ENCODE results near the gene KCNC1. TPM values are rescaled to one million over a fixed set of nuclear protein-coding genes. Genes with fewer than 3 reads are reported as not detected.

KCNC1 gene
- total RNA-seq, 1 experiment from 2014 or later, result 0.04 TPM

DNA sequence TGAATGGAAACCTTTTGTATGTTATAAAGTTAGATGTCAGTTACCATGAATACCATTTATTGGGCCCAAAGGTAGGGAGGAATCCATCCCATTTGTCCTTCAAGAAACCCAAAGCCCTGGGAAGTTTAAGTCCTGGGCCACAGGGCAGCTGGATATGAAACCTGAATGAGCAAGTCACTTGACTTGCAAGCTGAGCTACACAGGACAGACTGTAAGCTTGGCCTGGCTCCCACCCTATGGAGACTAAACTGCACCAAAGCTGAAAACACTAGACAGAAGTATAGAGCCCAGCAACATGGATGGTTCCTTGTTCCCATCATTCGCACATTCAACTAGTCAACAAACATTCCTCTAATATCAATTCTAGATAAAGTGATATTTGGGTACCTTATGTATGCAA is 71.3 kb downstream of the KCNC1 start:
- Histone ChIP-seq H2BK12ac (ENCODE audit: insufficient read length, low read depth, low read length) (no peak overlapping the region), H3K14ac (ENCODE audit: insufficient read depth, low read length) (no peak overlapping the region; the same call in 1 of the 2 replicates), H3T11ph (ENCODE audit: low read length) (no peak overlapping the region), H3K27me3 (ENCODE audit: insufficient read depth, low read length) (0 out of 2 replicates have a peak, but pooled peaks cover 2% of the 10 kb centered on the region), H3K18ac (ENCODE audit: insufficient read length, low read depth, low read length) (no peak overlapping the region), H3K9ac (ENCODE audit: extremely low read depth, insufficient read length, low read length) (no peak overlapping the region), H2BK20ac (ENCODE audit: low read depth, low read length, poor library complexity, severe bottlenecking) (no peak overlapping the region), H2BK5ac (ENCODE audit: insufficient read length, low read length) (no peak overlapping the region), H3K56ac (ENCODE audit: insufficient read length, low read depth, low read length) (no peak overlapping the region), H3K23ac (ENCODE audit: insufficient read length, low read depth, low read length) (no peak overlapping the region), H3K9me3 (ENCODE audit: control insufficient read depth, low read depth, low read length) (no peaks in the 10 kb centered on the region), H4K91ac (ENCODE audit: insufficient read length, low read depth, low read length) (no peak overlapping the region), H2BK15ac (ENCODE audit: low read depth, low read length) (no peak overlapping the region), H3K4me2 (ENCODE audit: insufficient read depth, insufficient read length, low read length) (no peak overlapping the region), H3K23me2 (ENCODE audit: insufficient read length, low read depth, low read length, poor library complexity, severe bottlenecking) (no peaks in the 10 kb centered on the region), H3K4ac (ENCODE audit: low read depth, low read length) (no peak overlapping the region), H3K79me1 (ENCODE audit: insufficient read depth, low read depth, low read length, poor library complexity, severe bottlenecking) (no peaks in the 10 kb centered on the region), H2AFZ (ENCODE audit: low read length) (no peak overlapping the region), H4K5ac (ENCODE audit: insufficient read length, low read depth, low read length) (no peak overlapping the region), H3K27ac (ENCODE audit: insufficient read length, low read depth, low read length) (no peak overlapping the region), H4K8ac (replicated peaks; ENCODE audit: insufficient read length, low read depth, low read length) (no peak overlapping the region), H3K79me2 (ENCODE audit: insufficient read depth, low read length) (no peaks in the 10 kb centered on the region), H2AK5ac (ENCODE audit: insufficient read length, low read length) (no peak overlapping the region), H4K20me1 (ENCODE audit: control insufficient read depth, insufficient read depth, insufficient read length) (no peaks in the 10 kb centered on the region), H2BK120ac (ENCODE audit: low read depth, low read length, poor library complexity, severe bottlenecking) (no peak overlapping the region), H3K4me1 (ENCODE audit: insufficient read depth, low read length) (0 out of 2 replicates have a peak, but pooled peaks cover 2% of the 10 kb centered on the region)
- Mint-ChIP-seq H3K27ac (no peak overlapping the region), H3K4me3 (no peak overlapping the region), H3K4me1 (peaks cover 23% of the 10 kb centered on the region in 2 experiments), H3K9me3 (no peaks in the 10 kb centered on the region), H3K27me3 (ENCODE audit: low read depth) (peaks cover 5% of the 10 kb centered on the region), H3K36me3 (ENCODE audit: insufficient read depth in 1 of 3, low read depth in 3 of 3) (no peaks in the 10 kb centered on the region)
- WGBS (ENCODE audit: extremely low coverage, insufficient read length, low lambda C conversion rate), result no CpG with 5 or more reads among the region's 1 CpG
- TF ChIP-seq, protein P1, sequence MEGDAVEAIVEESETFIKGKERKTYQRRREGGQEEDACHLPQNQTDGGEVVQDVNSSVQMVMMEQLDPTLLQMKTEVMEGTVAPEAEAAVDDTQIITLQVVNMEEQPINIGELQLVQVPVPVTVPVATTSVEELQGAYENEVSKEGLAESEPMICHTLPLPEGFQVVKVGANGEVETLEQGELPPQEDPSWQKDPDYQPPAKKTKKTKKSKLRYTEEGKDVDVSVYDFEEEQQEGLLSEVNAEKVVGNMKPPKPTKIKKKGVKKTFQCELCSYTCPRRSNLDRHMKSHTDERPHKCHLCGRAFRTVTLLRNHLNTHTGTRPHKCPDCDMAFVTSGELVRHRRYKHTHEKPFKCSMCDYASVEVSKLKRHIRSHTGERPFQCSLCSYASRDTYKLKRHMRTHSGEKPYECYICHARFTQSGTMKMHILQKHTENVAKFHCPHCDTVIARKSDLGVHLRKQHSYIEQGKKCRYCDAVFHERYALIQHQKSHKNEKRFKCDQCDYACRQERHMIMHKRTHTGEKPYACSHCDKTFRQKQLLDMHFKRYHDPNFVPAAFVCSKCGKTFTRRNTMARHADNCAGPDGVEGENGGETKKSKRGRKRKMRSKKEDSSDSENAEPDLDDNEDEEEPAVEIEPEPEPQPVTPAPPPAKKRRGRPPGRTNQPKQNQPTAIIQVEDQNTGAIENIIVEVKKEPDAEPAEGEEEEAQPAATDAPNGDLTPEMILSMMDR (conservative IDR thresholded peaks at IDR 0.05), result no peak
- DNase-seq, result no peak
